Activated naive CD8-positive, alpha-beta T cell treated with anti-CD3 and anti-CD28 coated beads, Interleukin-2, amount 50 U/mL, for 24 hours (primary cell): Measurements from ENCODE around the gene ST8SIA4.

Experiments used
- ATAC-seq: fragments of 150-1000 bp; cut with Tn5 transposase; one replicate; pipeline ENCODE4 v1.10.0; 2021
- DNase-seq: peaks from one replicate; pipeline ENCODE4 v3.0.0; 2021
- H3K27ac Mint-ChIP-seq: one replicate; pipeline ENCODE4 v1.8.0; 2021; ENCODE audit warnings: mild to moderate bottlenecking, mixed read lengths
- H3K27me3 Mint-ChIP-seq: one replicate; pipeline ENCODE4 v1.8.0; 2021; ENCODE audit warnings: mixed read lengths
- H3K36me3 Mint-ChIP-seq: one replicate; pipeline ENCODE4 v1.8.0; 2021; ENCODE audit warnings: low read depth, mixed read lengths
- H3K4me1 Mint-ChIP-seq: one replicate; pipeline ENCODE4 v1.8.0; 2021; ENCODE audit warnings: mixed read lengths
- H3K4me3 Mint-ChIP-seq: one replicate; pipeline ENCODE4 v1.8.0; 2021; ENCODE audit warnings: mild to moderate bottlenecking, moderate library complexity, mixed read lengths
- H3K9me3 Mint-ChIP-seq: one replicate; pipeline ENCODE4 v1.8.0; 2021; ENCODE audit warnings: mixed read lengths

ST8SIA4 gene

DNA sequence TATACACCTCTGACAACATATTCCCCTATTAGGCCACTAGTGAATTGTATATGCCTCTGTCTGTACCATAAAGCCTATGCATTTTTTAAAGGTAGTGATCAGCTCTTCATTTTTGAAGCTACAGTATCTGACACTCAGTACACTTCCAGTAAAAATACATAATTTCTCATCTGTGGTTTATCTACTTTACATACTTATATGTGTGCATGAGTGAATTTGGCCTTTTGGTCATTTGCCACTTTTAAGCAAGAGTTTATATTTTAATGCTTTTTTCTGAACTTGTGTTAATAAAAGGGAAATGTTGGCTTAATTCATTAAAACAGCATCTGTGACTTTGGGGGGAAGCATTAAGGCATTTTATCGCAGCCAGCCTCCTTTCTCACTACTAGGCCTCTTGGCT is 47.8 kb downstream of the ST8SIA4 start:
- H3K27ac Mint-ChIP-seq = peak overlapping the region; percentile 78
- H3K4me3 Mint-ChIP-seq = no peak overlapping the region
- ATAC-seq (no peak), DNase-seq (no peak)
- no peaks in the 10 kb centered on the region for H3K27me3 Mint-ChIP-seq
- H3K9me3 Mint-ChIP-seq = no peaks in the 10 kb centered on the region
- H3K36me3 Mint-ChIP-seq = peaks cover 43% of the 10 kb centered on the region
- H3K4me1 Mint-ChIP-seq = peaks cover 71% of the 10 kb centered on the region

DNA sequence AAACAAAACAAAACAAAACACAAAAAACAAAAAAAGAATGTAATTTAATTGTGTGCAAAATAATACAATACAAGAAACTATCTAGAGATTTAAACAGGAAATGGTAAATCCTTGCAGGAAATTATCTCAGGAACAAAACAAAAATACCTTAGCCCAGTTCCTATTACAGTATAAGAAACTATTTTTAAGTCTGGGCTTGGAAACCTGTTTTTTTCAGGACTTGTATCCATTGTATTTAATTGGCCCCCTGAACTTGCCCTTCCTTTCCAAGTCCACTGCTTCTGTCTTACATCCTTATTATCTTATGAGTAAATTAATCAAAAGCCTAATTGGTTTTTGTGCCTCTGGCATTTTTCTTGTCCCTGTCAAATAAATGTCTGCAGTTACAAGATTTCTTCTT is 48.5 kb downstream of the ST8SIA4 start:
- Mint-ChIP-seq H3K36me3 (peaks cover 41% of the 10 kb centered on the region), H3K27ac (peak overlapping the region; percentile 78), H3K9me3 (no peaks in the 10 kb centered on the region), H3K27me3 (no peaks in the 10 kb centered on the region), H3K4me1 (peaks cover 64% of the 10 kb centered on the region), H3K4me3 (no peak overlapping the region)
- no peak for DNase-seq
- ATAC-seq = no peak

- Mint-ChIP-seq H3K27me3 (no peaks in the 10 kb centered on the region), H3K4me3 (peak overlapping the region; percentile 69), H3K9me3 (no peaks in the 10 kb centered on the region), H3K27ac (peak overlapping the region; percentile 94), H3K4me1 (peaks cover 54% of the 10 kb centered on the region), H3K36me3 (peaks cover 39% of the 10 kb centered on the region)
- ATAC-seq = no peak
- DNase-seq = no peak
Measured at GRCh38 chr5:100853582-100853981, 49.5 kb downstream of the ST8SIA4 start.

GRCh38 chr5:100852988-100853449 is 50.1 kb downstream of the ST8SIA4 start:
- Mint-ChIP-seq H3K9me3 (no peaks in the 10 kb centered on the region), H3K4me1 (peaks cover 51% of the 10 kb centered on the region), H3K27ac (peak overlapping the region; percentile 94), H3K4me3 (peak overlapping the region; percentile 69), H3K36me3 (peaks cover 36% of the 10 kb centered on the region), H3K27me3 (no peaks in the 10 kb centered on the region)
- peak; percentile 92 for ATAC-seq
- DNase-seq = no peak

DNA sequence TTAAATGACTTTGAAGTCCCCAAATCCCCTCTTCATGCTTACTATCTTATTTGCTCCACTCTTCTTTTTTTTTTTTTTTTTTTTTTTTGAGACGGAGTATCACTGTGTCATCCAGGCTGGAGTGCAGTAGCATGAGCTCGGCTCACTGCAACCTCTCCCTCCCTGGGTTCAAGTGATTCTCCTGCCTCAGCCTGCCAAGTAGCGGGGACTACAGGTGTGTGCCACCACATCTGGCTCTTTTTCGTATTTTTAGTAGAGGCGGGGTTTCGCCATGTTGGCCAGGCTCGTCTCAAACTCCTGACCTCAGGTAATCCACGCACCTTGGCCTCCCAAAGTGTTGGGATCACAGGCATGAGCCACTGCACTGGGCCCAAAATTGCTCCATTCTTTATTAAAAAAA is 51.0 kb downstream of the ST8SIA4 start:
- Mint-ChIP-seq H3K36me3 (peaks cover 42% of the 10 kb centered on the region), H3K9me3 (no peaks in the 10 kb centered on the region), H3K27me3 (no peaks in the 10 kb centered on the region), H3K4me1 (peaks cover 56% of the 10 kb centered on the region), H3K4me3 (no peak overlapping the region), H3K27ac (no peak overlapping the region)
- DNase-seq (no peak), ATAC-seq (no peak)

DNA sequence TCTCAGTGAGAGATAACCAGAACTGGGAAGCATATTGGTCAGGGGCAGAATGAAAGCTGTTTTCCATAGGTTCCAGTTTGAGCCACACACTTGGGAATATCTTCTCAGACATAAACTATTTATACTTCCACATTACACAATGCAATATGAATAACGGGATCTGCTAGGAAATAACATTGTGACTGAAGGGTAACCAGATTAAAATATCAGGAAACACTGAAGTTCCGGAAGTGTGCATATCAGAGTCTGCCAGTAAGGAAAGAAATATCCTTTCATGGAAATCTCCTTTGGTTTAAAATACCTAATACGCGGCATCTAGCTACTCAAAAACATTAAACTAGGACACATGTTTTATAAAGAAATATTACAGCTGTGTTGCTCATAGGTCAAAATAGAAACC is 56.3 kb downstream of the ST8SIA4 start:
- Mint-ChIP-seq H3K4me1 (peaks cover 48% of the 10 kb centered on the region), H3K27me3 (no peaks in the 10 kb centered on the region), H3K4me3 (no peak overlapping the region), H3K9me3 (no peaks in the 10 kb centered on the region), H3K36me3 (peaks cover 33% of the 10 kb centered on the region), H3K27ac (no peak overlapping the region)
- no peak for DNase-seq
- ATAC-seq = no peak

GRCh38 chr5:100842080-100842479 is 61.0 kb downstream of the ST8SIA4 start:
- no peaks in the 10 kb centered on the region for H3K27me3 Mint-ChIP-seq
- H3K36me3 Mint-ChIP-seq = peaks cover 38% of the 10 kb centered on the region
- H3K4me3 Mint-ChIP-seq = no peak overlapping the region
- peaks cover 80% of the 10 kb centered on the region for H3K4me1 Mint-ChIP-seq
- H3K9me3 Mint-ChIP-seq = no peaks in the 10 kb centered on the region
- ATAC-seq (no peak), DNase-seq (no peak)
- peak overlapping the region; percentile 97 for H3K27ac Mint-ChIP-seq

DNA sequence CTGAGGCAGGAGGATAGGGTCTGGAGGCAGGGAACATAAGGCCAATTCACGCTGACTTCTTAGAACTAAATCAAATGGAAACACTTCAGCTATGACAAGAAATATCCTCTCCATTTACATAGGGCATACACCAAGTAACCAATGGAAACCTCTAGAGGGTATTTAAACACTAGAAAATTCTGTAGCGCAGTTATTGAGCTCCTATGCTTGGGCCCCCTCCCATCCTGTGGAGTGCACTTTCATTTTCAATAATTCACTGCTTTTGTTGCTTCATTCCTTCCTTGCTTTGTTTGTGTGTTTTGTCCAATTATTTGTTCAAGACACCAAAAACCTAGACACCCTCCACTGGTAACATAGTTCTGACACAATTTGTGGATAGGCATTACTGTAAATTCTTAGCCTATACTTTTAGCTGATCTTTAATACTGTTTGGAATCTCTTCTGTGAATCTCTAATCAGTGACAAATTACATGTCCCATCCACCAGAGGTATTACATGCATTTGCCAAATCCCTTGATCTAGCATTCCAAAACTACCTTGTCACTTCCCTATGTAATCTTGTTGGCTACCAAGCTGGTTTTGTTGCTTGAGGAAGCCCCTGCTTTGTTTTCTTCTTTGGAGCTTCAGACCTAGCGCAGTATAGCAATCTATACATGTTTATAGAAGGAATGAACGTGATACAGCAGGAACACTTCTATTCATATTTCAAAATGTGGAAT is 61.6 kb downstream of the ST8SIA4 start:
- Mint-ChIP-seq H3K4me1 (peaks cover 80% of the 10 kb centered on the region), H3K4me3 (peak overlapping the region; percentile 64), H3K27me3 (no peaks in the 10 kb centered on the region), H3K27ac (peak overlapping the region; percentile 97), H3K9me3 (peaks cover 4% of the 10 kb centered on the region), H3K36me3 (peaks cover 42% of the 10 kb centered on the region)
- DNase-seq = no peak
- peak; percentile 58 for ATAC-seq

GRCh38 chr5:100840789-100841188 is 62.3 kb downstream of the ST8SIA4 start:
- Mint-ChIP-seq H3K36me3 (peaks cover 42% of the 10 kb centered on the region), H3K4me1 (peaks cover 80% of the 10 kb centered on the region), H3K4me3 (peak overlapping the region; percentile 64), H3K9me3 (peaks cover 4% of the 10 kb centered on the region), H3K27me3 (no peaks in the 10 kb centered on the region), H3K27ac (peak overlapping the region; percentile 97)
- ATAC-seq (peak; percentile 2), DNase-seq (no peak)

- Mint-ChIP-seq H3K27me3 (no peaks in the 10 kb centered on the region), H3K9me3 (peaks cover 4% of the 10 kb centered on the region), H3K4me3 (peak overlapping the region; percentile 64), H3K36me3 (peaks cover 44% of the 10 kb centered on the region), H3K27ac (peak overlapping the region; percentile 97), H3K4me1 (peaks cover 83% of the 10 kb centered on the region)
- DNase-seq (no peak), ATAC-seq (peak; percentile 94)
Measured at GRCh38 chr5:100840370-100840769, 62.7 kb downstream of the ST8SIA4 start.

DNA sequence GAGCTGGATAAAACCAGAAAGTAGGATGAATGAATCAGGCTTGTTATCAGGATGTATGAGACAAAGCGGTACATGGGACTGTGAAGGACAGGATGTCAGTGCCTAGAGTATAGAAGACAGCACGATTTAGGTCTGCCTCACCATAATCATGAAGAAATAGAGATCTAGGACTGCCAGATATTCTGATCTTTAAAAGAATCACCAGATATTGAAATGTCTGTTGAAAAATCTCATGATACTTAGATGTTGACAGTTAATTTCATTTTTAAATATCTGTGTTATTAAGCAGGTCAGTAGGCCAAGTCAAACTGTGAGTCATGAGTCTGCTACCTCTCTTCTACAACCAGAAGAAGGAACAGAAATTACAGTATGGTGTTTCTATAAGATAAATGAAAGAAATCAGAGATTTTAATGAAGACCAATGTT is 65.0 kb downstream of the ST8SIA4 start:
- ATAC-seq (peak; percentile 33), DNase-seq (no peak)
- Mint-ChIP-seq H3K9me3 (peaks cover 4% of the 10 kb centered on the region), H3K27ac (peak overlapping the region; percentile 70), H3K4me1 (peaks cover 66% of the 10 kb centered on the region), H3K4me3 (no peak overlapping the region), H3K27me3 (no peaks in the 10 kb centered on the region), H3K36me3 (peaks cover 38% of the 10 kb centered on the region)

DNA sequence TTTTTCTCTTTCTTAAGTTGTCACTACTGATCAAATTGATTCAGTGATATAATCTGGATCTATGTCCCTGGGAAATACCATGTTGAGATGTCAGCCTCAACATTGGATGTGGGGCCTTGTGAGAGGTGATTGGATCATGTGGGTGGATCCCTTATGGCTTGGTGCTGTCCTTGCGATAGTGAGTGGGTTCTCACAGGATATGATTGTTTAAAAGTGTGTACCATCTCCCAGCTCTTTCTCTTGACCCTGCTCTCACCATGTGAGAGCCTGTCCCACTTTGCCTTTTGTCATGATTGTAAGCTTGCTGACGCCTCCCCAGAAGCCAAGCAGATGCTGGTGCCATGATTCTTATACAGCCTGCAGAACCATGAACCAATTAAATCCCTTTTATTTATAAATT is 68.6 kb downstream of the ST8SIA4 start:
- Mint-ChIP-seq H3K4me1 (peaks cover 43% of the 10 kb centered on the region), H3K36me3 (peaks cover 51% of the 10 kb centered on the region), H3K27me3 (no peaks in the 10 kb centered on the region), H3K4me3 (no peak overlapping the region), H3K9me3 (peaks cover 4% of the 10 kb centered on the region), H3K27ac (no peak overlapping the region)
- no peak for ATAC-seq
- no peak for DNase-seq

DNA sequence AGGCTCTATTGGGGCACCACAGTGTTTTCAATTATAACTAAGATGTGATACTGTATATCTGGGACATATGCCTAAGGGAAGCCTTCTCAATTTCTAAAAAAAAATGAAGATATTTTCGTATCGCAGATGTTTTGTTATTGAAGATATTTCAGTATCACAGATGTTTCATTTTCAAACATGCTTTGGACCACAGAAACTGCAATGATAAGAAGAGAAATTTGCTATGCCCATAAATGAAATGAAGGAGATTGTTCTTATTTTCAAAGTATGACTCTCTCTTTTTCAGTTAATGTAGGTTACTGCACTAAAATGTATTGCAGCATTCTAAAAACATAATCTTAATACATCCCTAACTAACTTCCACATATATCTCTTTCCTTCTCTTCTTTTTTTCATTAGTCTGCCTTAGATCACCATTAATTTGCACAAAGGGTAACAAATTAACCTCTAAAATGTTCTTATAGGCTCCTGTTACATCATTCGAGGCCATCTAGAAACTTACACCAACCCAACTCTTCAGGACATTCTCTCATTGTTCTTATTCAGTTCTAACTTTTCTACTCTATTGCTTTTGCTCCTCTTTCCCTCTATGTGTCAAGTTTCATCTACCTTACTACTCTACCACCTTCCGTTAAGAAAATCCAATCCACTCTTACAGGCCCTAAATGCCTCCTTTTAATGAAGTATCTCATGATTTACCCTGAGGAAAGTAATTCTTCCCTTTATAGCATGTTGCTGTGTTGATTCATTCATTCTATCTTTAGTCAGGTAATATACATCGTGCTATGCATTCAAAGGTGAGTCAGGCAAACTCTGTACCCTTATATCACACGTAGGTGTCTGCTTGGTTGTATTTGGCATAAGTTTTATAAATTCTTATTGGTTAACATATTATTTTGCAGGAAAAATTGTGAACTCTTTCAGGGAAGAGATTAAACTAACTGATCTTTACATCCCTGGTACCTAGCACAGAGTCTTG is 70.5 kb downstream of the ST8SIA4 start:
- H3K9me3 Mint-ChIP-seq = peaks cover 4% of the 10 kb centered on the region
- DNase-seq (no peak), ATAC-seq (no peak)
- H3K4me3 Mint-ChIP-seq = no peak overlapping the region
- H3K27me3 Mint-ChIP-seq = no peaks in the 10 kb centered on the region
- H3K36me3 Mint-ChIP-seq = peaks cover 51% of the 10 kb centered on the region
- H3K27ac Mint-ChIP-seq = peak overlapping the region; percentile 15
- peaks cover 49% of the 10 kb centered on the region for H3K4me1 Mint-ChIP-seq

DNA sequence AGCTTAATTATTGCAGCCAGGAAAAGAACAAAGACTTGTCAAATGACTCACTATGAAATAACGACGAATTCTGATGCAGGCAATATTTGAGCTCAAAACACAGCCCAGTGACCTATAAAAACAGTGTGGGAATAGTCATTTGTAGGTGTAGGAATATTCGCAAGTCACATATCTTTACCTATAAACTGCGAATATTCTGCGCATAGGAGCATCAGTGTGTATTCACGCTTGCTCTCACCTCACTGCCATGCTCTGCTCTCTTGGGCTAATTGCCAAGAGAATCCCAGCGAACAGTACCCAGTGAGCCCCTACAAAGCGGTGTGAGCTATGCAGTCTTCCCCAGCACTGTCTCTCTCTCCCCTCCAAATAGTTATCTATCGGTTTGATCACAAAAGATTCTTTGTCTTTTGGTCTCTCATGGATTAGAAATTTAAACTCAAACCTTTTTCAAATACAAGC is 74.2 kb downstream of the ST8SIA4 start:
- Mint-ChIP-seq H3K9me3 (no peaks in the 10 kb centered on the region), H3K27me3 (no peaks in the 10 kb centered on the region), H3K4me3 (no peak overlapping the region), H3K4me1 (peaks cover 42% of the 10 kb centered on the region), H3K36me3 (peaks cover 30% of the 10 kb centered on the region), H3K27ac (peak overlapping the region; percentile 22)
- no peak for DNase-seq
- ATAC-seq = no peak
